ENCODE measurements around the gene CPA5.

The CPA5 gene

DNA sequence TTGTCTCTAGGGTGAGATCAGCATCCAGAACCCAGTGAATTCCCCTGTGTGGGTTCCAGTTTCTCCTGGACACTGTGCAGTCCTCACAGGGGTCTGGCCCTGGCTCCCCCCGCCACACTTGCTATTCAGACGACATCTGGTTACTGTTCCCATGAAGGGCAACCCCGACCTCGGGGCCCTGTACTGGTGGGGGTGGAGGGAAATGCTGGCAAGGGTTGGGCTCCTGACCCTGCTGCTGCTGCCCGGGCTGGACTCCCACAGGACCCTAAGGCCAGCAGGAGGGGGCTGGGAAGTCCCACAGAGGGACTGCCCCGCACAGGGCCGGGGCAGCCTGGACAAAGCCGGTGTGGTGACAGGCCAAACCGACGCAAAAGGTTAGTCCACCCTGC lies 34.9 kb downstream of the CPA5 start:
- no peak for DNase-seq

DNA sequence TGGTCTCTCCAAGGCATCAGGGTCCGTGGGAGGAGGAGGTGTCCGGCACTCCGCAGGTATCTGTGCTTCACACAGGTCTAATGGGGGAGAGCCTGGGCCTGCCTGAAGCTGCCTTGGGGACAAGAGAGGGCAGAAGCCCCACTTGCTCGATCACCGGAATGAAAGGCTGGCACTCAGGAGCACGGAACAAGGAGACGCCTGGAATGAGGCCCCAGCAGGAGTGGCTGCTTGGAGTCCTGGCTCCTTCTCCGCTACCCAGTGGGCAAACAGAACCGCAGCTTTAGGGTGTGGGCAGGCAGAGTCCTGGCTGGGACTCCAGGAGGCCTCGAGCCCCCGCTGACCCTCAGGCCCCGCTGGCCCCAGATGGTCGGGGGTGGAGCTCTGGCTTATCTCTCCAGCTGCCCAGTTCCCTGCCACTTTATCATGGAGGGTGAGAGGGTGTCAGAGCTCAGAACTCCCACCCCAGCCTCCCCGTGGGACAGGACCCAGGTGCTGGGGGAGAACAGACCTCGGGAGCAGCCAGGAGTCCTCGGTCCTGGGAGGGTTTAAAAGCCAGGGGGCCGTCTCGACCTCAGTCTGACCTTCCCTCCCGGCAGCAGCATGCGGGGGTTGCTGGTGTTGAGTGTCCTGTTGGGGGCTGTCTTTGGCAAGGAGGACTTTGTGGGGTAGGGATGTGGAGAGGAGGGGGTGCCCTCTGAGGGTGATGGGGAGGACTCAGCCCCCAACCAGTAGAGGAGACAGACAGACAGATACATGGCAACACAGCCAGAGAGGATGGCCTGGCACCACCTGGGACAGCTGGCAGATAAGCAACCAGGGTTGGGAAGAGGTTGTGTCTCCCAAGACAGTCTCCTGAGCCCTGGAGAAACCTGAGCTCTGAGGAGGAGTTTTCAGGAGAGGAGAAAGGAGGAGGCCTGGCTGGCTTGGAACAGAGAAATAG lies 35.6 kb downstream of the CPA5 start, which contains the start of gene CPA1:
Gene CPA1, plus strand, starts transcription at position 574 of the 940 bp plus-strand sequence. Its CDS starts 27 bp downstream, at position 601.
- DNase-seq, result no peak

DNA sequence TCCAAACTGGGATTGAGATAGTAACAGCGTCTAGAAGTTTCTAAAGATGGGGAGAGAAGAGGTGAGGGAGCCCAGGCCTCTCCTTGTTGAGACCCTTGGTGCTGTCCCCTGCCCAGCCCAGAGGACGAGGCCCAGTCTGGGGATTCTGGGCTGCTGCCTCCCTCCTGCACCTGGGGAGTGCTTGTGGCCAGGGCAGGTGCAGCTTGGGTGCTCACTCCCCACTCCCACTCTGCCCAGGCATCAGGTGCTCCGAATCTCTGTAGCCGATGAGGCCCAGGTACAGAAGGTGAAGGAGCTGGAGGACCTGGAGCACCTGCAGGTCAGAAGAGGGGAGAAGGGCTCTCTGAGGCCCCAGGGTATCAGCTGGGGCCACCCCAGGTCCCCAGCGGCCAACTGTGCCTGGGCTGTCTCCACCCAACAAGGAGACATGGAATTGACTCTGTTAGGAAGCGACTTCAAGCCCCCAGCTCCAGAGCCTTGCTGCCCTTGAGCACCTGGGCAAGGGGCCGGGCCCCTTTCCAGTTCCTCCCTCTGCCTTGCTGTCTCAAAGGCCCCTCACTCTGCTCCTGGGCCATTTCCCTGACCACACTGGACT lies 36.3 kb downstream of the CPA5 start:
- DNase-seq, result no peak

DNA sequence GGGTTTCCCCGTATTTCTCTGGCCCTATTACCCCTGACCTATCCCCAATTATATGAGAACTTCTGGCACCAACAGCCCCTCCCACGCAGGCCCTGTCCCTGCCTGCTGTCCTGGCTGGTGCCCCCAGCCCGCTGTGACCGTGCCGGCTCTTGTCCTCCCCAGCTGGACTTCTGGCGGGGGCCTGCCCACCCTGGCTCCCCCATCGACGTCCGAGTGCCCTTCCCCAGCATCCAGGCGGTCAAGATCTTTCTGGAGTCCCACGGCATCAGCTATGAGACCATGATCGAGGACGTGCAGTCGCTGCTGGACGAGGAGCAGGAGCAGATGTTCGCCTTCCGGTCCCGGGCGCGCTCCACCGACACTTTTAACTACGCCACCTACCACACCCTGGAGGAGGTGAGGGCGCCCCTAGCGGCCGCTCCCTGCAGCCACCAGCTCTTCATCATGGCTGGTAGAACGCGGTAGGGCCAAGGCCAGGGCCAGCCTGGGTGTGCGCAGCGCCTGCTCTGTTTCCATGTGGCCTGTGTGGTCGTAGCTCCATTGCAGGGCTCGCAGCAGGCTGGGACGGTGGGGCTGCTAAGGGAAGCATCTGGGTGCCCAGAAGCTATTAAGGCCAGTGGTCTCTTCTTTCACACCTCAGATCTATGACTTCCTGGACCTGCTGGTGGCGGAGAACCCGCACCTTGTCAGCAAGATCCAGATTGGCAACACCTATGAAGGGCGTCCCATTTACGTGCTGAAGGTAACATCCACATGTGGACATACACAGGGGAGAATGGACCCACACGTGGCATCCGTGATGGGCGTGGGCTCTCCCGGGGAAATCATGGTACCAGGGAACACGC lies 37.1 kb downstream of the CPA5 start:
- no peak for DNase-seq

DNA sequence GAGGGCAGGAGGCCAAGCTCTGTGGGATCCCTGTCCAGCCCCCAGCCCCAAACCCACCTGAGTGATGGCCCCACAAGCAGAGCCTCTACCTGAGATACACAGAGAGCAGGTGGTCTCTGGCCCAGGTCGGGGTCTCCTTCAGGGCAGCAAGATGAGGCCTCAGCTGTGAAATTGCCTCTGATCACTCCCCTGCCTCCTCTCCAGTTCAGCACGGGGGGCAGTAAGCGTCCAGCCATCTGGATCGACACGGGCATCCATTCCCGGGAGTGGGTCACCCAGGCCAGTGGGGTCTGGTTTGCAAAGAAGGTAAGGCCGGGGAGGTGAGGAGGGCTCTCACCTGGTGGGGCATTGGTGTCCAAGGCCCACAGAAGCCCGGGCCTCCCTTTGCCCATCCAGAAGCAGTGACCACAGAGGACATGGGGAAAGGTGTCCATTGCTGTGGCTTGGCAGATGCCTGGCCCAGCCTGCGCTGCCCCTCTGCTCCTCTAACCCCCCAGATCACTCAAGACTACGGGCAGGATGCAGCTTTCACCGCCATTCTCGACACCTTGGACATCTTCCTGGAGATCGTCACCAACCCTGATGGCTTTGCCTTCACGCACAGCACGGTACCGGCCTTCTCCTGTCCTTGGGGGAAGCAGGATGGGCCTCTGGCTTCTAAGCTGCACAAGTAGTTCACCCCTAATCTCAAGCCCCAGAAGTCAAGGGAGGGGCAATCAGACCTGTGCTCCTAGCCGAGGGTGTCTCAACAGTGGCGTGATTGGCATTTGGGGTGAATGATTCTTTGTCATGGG lies 38.8 kb downstream of the CPA5 start:
- DNase-seq, result no peak

DNA sequence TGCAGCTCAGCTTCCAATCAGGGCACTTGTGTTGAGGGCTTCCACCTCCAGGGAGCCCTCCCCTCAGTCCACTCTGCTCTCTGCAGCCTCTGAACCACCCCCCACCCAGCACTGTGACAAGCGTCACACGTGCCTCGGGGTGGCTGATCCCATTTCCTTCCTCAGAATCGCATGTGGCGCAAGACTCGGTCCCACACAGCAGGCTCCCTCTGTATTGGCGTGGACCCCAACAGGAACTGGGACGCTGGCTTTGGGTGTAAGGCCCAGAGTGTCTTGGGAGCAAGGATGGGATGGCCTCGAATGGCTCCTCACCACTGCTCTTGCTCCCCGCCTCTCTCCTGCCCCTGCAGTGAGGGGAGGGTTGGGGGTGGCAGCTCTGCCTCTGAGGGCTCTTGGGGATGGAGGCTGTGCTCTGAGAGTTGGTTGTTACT lies 39.8 kb downstream of the CPA5 start:
- DNase-seq, result no peak

DNA sequence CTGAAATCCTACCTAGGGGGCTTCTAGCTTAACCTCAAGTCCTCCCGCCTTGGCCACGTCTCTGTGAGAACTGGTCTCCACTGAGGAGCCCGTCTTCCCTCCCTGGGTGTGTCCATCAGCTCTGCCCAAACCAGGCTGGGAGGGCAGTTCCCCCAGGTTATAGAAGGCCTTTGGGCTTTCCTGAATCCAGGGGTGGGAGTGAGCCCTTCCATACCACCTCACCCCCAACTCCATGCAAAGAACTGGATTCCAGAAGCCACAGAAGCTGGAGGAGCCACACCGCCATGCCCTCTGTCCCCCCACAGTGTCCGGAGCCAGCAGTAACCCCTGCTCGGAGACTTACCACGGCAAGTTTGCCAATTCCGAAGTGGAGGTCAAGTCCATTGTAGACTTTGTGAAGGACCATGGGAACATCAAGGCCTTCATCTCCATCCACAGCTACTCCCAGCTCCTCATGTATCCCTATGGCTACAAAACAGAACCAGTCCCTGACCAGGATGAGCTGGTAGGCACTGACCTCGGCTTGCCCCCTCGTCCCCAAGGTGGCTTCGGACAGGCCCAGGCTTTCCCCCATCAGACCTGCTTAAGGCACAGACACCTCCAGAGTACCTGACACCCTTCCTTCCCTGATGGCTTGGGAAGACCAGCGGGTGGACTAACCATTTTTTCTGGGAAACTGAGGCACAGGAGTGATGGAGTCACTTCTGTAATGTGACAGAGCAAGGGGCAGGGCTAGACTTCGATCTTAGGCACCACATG lies 40.4 kb downstream of the CPA5 start:
- DNase-seq, result no peak

DNA sequence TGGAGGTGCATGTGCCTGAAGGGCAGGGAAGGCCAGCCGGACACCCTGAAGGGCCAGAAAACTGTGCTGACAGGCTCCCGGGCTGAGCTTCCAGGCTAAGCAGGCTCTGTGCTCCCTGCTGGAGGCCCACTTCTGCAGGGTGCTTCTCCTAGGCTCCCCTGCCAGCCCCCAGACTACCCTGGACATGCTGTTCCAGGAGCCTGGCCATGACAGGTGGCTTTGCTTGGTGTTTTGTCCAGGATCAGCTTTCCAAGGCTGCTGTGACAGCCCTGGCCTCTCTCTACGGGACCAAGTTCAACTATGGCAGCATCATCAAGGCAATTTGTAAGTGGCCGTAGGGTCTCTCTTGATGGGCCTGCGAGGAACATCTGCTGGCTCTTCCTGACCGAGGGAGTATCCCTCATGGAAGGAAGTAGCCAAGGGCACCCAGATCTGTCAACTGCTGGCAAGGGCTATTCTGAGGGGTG lies 41.0 kb downstream of the CPA5 start:
- DNase-seq, result no peak

DNA sequence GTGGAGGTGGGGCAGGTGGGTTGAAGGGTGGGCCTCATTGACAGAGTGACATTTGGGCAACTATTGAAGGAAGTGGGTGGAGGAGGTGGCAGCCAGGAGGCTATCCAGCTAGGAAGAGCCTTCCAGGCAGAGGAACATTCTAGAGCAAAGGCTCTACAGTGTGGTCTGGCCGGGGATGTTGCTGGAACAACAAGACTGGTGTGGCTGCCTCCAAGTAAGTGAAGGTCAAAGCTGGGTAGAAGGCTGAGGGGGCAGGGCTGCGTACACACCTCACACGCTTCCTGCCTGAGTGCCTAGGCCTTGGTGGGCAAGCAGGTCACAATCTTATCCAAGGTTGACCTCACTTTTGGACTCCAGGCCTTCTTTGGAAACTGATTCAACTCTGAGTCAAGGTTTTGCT lies 42.3 kb downstream of the CPA5 start:
- DNase-seq, result no peak

DNA sequence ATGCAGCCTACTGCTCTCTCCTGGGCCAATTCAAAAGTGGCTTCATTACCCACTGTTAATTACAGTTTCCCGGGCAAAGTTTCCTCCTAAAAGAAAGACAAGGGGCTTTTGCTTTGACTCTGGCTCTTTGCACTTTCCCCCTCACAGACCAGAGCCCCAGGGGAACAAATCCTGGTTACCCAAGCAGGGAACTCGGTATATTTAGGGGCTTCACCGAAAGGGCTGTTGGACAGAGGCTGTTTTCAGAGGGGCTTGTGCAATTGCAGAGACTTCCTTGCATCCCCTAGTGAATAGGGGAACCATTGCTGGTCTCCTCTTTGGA lies 42.7 kb downstream of the CPA5 start:
- DNase-seq, result no peak

DNA sequence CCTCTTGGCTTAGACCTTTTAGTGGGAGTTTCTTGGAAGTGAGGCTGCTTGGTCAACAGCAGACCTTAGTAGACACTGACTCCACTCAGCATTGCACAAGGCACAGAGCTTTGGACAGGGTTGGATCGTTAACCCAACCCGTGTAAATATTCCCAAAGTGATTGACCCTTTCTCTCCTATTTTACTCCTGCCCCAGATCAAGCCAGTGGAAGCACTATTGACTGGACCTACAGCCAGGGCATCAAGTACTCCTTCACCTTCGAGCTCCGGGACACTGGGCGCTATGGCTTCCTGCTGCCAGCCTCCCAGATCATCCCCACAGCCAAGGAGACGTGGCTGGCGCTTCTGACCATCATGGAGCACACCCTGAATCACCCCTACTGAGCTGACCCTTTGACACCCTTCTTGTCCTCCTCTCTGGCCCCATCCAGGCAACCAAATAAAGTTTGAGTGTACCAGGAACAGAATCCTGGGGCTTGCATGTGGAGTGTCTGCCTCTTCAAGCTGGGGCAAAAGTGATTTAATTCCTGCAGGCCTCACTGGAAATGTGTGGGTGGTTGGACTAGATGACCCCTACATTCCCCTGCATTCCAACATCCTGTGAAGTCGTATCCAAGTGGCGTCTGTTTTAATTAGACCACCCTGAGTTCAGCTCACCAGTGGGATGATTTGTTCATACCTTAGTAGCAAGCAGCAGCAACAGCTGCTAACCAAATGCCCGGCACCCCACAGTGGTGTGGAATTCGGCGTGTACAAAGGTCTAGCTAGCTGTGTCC lies 43.2 kb downstream of the CPA5 start:
- DNase-seq, result no peak

DNA sequence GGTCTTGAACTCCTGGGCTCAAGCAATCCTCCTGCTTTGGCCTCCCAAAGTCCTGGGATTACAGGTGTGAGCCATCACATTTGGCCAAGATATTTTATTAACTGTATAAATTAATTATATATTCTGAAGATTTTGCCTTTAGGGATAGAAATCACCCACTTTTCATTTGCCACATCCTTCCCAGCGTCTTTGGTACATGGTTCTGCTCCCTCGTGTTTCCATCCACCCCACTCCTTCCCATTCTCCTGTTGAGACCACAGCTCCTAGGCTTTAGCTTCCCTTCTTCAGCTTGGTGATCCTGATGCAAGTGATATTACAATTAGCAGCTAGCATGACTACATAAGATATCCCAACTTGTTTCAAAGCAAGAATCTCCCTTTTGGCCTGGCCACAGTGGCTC lies 44.1 kb downstream of the CPA5 start:
- no peak for DNase-seq

DNA sequence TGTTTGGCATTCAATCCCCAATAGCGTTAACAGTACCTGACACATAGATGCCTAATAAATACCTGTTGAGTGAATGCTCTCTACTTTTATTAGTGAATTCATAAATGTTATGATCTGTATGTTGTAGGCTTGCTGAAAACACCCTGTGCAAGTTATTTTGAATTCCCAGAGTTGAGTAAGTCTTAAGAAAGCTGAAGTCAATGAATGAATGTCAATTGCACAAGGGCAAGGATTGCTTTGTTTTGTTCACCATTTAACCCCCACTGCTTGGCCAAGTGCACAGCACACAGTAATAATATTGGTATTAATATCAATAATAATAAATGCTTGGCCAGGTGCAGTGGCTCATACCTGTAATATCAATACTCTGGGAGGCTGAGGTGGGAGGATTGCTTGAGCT lies 45.9 kb downstream of the CPA5 start:
- peak; percentile 35 to 45 for DNase-seq

DNA sequence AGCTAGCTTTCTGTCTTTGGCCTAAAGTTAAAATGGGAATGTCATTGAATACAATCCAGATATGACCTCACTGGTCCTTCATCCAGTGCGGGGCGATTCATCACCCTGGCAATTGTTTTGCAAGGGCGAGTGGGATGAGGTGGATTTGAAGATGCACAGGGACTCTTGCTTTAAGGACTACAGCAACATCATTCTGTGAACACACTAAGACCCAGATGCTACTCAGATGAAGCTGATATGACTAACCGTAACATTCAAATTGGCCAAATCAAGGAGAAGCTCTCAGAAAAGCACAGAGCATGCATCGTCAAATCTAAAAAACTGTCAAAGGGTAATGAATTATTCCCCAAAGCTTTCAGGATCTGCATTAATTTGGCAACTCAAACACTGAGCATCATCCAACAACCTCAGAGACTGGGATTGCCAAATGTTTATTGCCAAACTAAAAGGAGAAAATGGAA lies 48.5 kb downstream of the CPA5 start:
- no peak for DNase-seq

DNA sequence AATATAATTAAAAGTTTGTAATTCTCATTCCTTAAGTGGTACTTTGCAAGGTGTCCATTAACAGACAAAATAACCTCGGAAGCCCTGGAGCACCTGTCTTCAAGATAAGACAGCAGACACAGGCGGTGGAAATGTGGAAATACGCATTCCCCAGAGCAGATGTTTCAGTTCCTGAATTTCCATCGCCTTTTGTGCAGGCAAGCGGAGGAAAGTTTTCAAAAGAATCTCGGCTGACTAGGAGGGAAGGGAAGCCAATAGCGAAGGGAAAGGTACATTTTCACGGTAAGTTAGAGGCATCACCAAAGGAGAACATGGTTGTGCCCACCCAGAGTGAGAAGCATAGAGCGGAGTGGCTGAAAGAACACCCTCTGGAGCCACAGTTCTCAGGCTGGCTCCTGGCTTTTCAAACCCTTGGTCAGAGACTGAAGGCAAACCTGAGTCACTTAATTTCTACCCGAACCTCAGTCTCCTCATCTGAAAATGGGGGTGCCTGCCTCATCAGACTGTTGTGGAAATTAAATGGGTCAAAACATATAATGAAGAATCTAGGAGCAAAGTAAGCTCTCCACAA lies 49.3 kb downstream of the CPA5 start:
- peak; percentile 24 to 32 for DNase-seq

DNA sequence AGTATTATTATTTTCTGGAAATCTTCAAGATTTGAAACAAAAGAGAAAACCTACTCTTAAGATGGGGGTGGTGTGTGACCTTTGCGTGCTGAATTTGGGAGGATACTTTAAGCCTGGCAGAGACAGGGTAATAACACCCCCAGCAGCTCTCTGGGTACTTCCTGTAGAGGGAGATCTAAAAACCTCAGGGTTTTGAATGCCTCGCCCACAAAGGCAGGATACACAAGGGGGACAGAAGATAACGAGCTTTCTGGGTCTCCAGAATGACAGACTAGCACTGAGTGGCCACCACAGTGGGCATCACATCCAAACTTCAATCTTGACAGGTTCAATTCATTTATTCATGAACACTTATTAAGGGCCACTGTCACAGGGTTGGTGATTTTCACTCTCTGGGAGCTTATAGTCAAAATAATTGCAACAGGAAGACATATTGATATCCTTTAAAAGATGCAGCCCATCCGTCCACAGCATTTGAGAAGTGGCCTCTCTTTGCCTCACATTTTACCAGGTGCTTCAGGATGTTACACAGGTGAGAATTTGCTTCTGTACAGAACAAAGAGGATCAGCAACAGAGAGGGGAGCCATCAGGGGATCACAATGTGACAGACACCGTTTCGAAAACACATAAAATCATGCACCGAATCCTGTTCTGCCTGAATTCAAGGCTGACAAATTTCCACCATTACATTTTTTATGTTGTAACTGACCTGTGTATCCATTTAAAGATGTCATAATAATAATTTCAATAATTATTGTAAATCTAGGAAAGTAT lies 50.0 kb downstream of the CPA5 start:
- DNase-seq, result no peak

DNA sequence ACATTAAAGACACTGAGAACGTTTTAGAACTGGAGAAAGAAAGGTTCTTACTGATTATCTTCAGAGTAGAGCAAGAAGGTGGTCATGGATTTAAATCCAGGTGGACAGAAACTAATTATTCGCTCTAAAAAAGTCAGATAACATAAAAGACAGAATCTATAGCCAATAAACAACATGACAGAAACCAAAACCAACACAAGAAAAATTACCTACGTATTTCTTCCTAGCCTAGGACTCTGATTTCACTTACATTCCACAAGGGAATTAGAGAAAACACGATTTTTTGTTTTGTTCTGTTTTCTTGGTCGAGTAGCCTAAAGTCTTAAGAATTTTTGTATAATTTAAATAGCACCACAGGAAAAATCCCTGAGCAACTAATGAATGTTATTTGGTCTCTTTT lies 50.8 kb downstream of the CPA5 start:
- no peak for DNase-seq

DNA sequence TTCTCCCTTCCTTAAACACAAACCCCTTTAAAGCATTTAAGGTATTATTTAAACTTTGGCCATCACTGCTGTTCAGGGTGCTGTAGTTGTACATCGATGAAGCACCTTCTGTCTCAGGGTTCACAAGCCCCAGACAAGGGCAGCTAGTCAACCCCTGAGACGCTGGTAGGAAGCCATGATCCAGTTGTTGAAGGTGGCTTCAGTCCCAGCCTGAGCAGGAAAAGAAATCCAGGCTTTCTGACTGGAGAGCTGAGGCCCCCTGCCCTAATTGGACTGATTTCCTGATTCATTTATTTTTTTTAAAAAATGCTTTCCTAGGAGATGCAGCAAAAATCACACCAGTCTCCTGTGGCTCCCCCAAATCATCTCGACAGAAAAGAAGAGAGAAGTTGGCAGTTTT lies 51.5 kb downstream of the CPA5 start:
- no peak for DNase-seq

DNA sequence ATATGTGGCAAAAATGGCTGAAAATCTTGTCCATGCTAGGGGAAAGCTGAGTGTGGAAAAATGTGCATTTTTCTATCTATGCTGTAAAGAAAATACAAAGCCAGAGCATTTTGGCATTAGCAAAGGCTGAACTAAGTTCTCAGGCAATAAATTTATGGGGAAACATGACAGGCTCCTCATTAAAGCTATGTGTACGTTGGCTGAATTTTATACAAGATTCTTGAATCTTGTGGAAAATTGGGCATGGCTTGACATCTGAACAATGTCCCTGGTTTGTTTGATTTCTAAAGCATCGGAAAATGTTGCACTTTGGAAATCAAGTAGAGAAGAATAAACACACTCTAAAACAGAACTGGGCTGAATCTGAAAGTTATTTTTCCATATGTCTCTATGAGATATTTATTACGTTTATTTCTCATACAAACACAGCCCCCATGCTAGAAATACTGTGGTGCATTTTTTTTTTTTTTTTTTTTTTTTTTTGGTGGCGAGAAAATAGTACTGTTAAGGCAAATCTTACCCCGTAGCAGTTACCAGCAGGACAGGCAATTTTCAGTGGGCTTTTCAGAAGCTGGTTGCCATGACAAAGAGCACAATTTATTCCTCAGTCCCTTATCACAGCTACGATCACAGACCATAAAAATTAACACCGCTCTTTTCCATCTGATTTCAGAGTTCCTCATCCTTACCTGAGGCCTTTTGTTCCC lies 52.6 kb downstream of the CPA5 start:
- no peak for DNase-seq
